Left lung (tissue), 10 donors: ENCODE measurements around the gene IL27RA. TPM values are rescaled to one million over a fixed set of nuclear protein-coding genes. Genes with fewer than 3 reads are reported as not detected.
"Not testable (repeated sequence)": the region's sequence is repeated elsewhere in the genome, so short reads cannot be mapped to it uniquely, and the experiment has no call there.

Experiments
- ATAC-seq: fragments of 200-7000 bp; cut with Tn5 transposase; one replicate; pipeline ENCODE4 v1.9.1; 2020; ENCODE audit warnings: moderate library complexity
- DNase-seq, 4 donors: peaks; one replicate each; pipeline ENCODE4 v3.0.0-alpha.2; 2013 to 2020
- H3K27ac ChIP-seq, 2 donors: fragments of 200-600 bp; sonication (generic) in 1 of 2; one replicate each; pipeline versions ENCODE4 v1.5.0 to v1.8.0; 2020 to 2021
- H3K27me3 ChIP-seq, 2 donors: fragments of 200-600 bp; sonication (generic) in 1 of 2; one replicate each; pipeline versions ENCODE4 v1.5.0 to v1.8.0; 2020 to 2021
- H3K36me3 ChIP-seq, 2 donors: fragments of 200-600 bp; sonication (generic) in 1 of 2; one replicate each; pipeline versions ENCODE4 v1.5.0 to v1.8.0; 2020 to 2021
- H3K4me1 ChIP-seq, 2 donors: fragments of 200-600 bp; one replicate each; pipeline ENCODE4 v1.8.0; 2021
- H3K4me3 ChIP-seq, 2 donors: fragments of 200-600 bp; sonication (generic) in 1 of 2; one replicate each; pipeline versions ENCODE4 v1.5.0 to v1.8.0; 2020 to 2021; ENCODE audit warnings: mild to moderate bottlenecking in 1 of 2
- H3K9me3 ChIP-seq, 2 donors: fragments of 200-600 bp; sonication (generic) in 1 of 2; one replicate each; pipeline versions ENCODE4 v1.5.0 to v1.8.0; 2020 to 2021
- CTCF ChIP-seq, 2 donors: fragments of 200-600 bp; sonication (generic) in 1 of 2; IDR thresholded peaks; one replicate each; pipeline versions ENCODE4 v1.5.0 to v1.8.0; 2021; ENCODE audit warnings: antibody characterized with exemption in 2 of 2
- intact Hi-C, 2 donors: fragments of 100-400 bp; cut with DNase I; formaldehyde crosslinking; loops; one replicate each; pipeline versions ENCODE4 v1.11.2 to v1.14.2; 2022
- polyA plus RNA-seq, 6 donors: library from polyadenylated mRNA; unstranded; fragments of 120-200 nt; gene quantifications; one replicate each; pipeline ENCODE4 v1.2.1, GENCODE V29; 2013; ENCODE audit not compliant: insufficient read length in 6 of 6
- total RNA-seq, 2 donors: library from RNA; stranded (reverse); fragmentation: NEBNext Ultra II Directional; extraction: Animal tissue kit (Norgen Biotek cat#: 25700); gene quantifications; one replicate each; pipeline ENCODE4 v1.2.1, GENCODE V29; 2021
- donor health status: DM: no; HTN: yes; CAD: no.
- donor health status: DM: no; HTN: no; CAD: no.

IL27RA gene
- total and polyA plus RNA-seq, 8 donors, result 6.7 to 17.4 (median 8.3) TPM

DNA sequence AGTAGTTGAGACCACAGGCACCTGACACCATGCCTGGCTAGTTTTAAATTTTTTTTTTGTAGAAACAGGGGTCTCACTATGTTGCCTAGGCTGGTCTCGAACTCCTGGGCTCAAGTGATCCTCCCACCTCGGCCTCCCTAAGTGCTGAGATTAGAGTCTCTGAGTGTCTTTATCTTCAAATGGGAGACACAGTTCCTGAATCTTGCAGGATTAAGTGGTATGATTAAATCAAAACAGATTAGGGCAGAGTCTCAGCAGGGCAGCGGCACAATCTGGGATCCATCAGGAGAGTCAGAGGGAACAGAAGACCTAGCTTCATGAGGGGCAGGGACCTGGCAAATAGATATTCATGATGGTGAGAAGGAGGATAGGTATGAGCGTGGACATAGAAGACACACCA lies 2.7 kb upstream of the IL27RA start:
- Histone ChIP-seq H3K27ac (no peak overlapping the region), H3K4me1 (peaks cover 1 to 49% of the 10 kb centered on the region in 2 donors), H3K4me3 (no peak overlapping the region), H3K36me3 (no peaks in the 10 kb centered on the region), H3K27me3 (peaks cover 0 to 21% of the 10 kb centered on the region in 2 donors), H3K9me3 (no peaks in the 10 kb centered on the region)
- DNase-seq (no peak), ATAC-seq (no peak)
- TF ChIP-seq CTCF (IDR thresholded peaks at IDR 0.05), result no peak
- intact Hi-C loops, result no loop called here

- H3K27me3 ChIP-seq, result peaks cover 0 to 21% of the 10 kb centered on the region in 2 donors
- H3K4me3 ChIP-seq, result peak overlapping the region; percentile 58 to 67
- DNase-seq (peak in 1 of 4 donors; percentile 44), ATAC-seq (no peak)
- intact Hi-C loops, result loop anchor here in 1 of 2 donors (10.0 kb wide), 1 partner anchor 146 kb away; no protein-coding TSS in a partner anchor
- no peaks in the 10 kb centered on the region for H3K36me3 ChIP-seq
- H3K27ac ChIP-seq, result peak overlapping the region; percentile 70 to 89
- H3K4me1 ChIP-seq, result peaks cover 0 to 32% of the 10 kb centered on the region in 2 donors
- H3K9me3 ChIP-seq, result no peaks in the 10 kb centered on the region
- TF ChIP-seq CTCF (IDR thresholded peaks at IDR 0.05), result no peak
These were observed 404 bp upstream of the IL27RA start for GRCh38 chr19:14030997-14031718.

- peaks cover 0 to 7% of the 10 kb centered on the region in 2 donors for H3K36me3 ChIP-seq
- peaks cover 0 to 15% of the 10 kb centered on the region in 2 donors for H3K27me3 ChIP-seq
- peaks cover 0 to 28% of the 10 kb centered on the region in 2 donors for H3K4me1 ChIP-seq
- H3K9me3 ChIP-seq, result no peaks in the 10 kb centered on the region
- no peak overlapping the region for H3K4me3 ChIP-seq
- no peak overlapping the region for H3K27ac ChIP-seq
- no peak for TF ChIP-seq CTCF (IDR thresholded peaks at IDR 0.05)
- no peak for DNase-seq
- ATAC-seq, result no peak
- intact Hi-C loops, result loop anchor here in 1 of 2 donors (10.0 kb wide), 1 partner anchor 149 kb away; no protein-coding TSS in a partner anchor
These were observed 2.4 kb downstream of the IL27RA start for GRCh38 chr19:14033946-14034345.

- H3K9me3 ChIP-seq, H3K4me3 ChIP-seq, DNase-seq, ATAC-seq, H3K27ac ChIP-seq: not testable (repeated sequence)
- peaks cover 0 to 18% of the 10 kb centered on the region in 2 donors for H3K36me3 ChIP-seq
- peaks cover 0 to 15% of the 10 kb centered on the region in 2 donors for H3K27me3 ChIP-seq
- intact Hi-C loops, result loop anchor here in 1 of 2 donors (10.0 kb wide), 1 partner anchor 150 kb away; no protein-coding TSS in a partner anchor
- H3K4me1 ChIP-seq, result peaks cover 0 to 28% of the 10 kb centered on the region in 2 donors
These were observed 3.6 kb downstream of the IL27RA start for GRCh38 chr19:14035159-14035558.

DNA sequence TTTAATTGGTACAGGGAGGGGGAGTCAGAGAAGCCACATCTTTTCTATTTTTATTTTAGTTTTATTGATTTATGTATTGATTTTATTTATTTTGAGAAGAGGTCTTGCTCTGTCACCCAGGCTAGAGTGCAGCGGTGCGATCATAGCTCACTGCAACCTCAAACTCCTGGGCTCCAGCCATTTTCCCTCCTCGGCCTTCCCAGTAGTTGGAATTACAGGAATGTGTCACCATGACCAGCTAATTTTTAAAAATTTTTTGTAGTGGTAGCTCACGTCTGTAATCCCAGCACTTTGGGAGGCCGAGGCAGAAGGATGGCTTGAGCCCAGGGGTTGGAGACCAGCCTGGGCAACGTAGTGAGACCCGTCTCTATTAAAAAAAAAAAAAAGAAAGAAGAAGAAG lies 4.1 kb downstream of the IL27RA start:
- H3K27me3 ChIP-seq, result peaks cover 0 to 15% of the 10 kb centered on the region in 2 donors
- peaks cover 0 to 23% of the 10 kb centered on the region in 2 donors for H3K36me3 ChIP-seq
- TF ChIP-seq CTCF (IDR thresholded peaks at IDR 0.05), result no peak
- peaks cover 0 to 27% of the 10 kb centered on the region in 2 donors for H3K4me1 ChIP-seq
- DNase-seq, result peak in 1 of 4 donors; percentile 6
- intact Hi-C loops, result loop anchor here in 1 of 2 donors (10.0 kb wide), 1 partner anchor 151 kb away; no protein-coding TSS in a partner anchor
- no peak overlapping the region for H3K27ac ChIP-seq
- no peak for ATAC-seq
- no peaks in the 10 kb centered on the region for H3K9me3 ChIP-seq
- H3K4me3 ChIP-seq, result no peak overlapping the region
